ENCODE results near the gene WDR4. TPM values are rescaled to one million over a fixed set of nuclear protein-coding genes. Genes with fewer than 3 reads are reported as not detected.
"Not testable (repeated sequence)": the region's sequence is repeated elsewhere in the genome, so short reads cannot be mapped to it uniquely, and the experiment has no call there.

Gene WDR4
- polyA plus RNA-seq, 1 of the 3 experiments (the other 2 are of a cell fraction), result 26.5 TPM

DNA sequence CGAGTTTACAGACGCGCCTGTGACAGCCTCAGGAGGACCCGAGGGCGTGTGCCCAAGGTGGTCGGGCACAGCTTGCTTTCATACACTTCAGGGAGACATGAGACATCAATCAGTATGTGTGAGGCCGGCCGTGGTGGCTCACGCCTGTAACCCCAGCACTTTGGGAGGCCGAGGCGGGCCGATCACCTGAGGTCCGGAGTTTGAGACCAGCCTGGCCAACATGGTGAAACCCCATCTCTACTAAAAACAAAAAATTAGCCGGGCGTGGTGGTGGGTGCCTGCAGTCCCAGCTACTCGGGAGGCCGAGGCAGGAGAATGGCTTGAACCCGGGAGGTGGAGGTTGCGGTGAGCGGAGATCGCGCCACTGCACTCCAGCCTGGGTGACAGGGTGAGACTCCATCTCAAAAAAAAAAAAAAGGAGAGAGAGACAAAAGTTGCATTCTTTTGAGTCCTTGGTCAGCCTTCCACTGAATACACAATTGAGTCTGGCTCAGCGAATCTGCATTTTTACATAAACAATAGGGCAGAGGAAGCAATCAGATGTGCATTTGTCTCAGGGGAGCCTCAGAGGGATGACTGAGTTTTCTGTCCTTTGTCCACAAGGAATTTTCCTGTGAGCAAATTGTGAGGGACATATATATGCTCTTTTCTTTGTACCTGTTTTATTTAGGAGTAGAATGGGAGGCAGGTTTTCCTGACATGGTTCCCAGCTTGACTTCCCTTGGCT, 48.3 kb upstream of the WDR4 start:
- H3K4me1 ChIP-seq (ENCODE audit: control insufficient read depth in 1 of 2, insufficient read depth in 2 of 2, low read depth in 1 of 2, low read length in 1 of 2); CTCF ChIA-PET; H3F3A ChIP-seq (replicated peaks; ENCODE audit: insufficient read depth); H3K9ac ChIP-seq; DNase-seq; H3K9me3 ChIP-seq; H3K79me2 ChIP-seq (ENCODE audit: insufficient read depth); H3K4me3 ChIP-seq (ENCODE audit: low read depth in 2 of 2, low read length in 1 of 2); H3K27me3 ChIP-seq (ENCODE audit: insufficient read depth); POLR2A ChIA-PET; H3K27ac ChIP-seq (ENCODE audit: low read depth in 2 of 2, low read length in 1 of 2); H3K9me2 ChIP-seq; H3K4me2 ChIP-seq; H4K20me1 ChIP-seq (ENCODE audit: insufficient read depth); H3K36me3 ChIP-seq (replicated peaks in 1 of 2; ENCODE audit: control insufficient read depth in 1 of 2, insufficient read depth in 2 of 2, low read length in 1 of 2); H2AFZ ChIP-seq (ENCODE audit: low read depth): not testable (repeated sequence)
- 94% methylated on average over 23 of the region's 23 CpGs for WGBS (ENCODE audit: low lambda C conversion rate)

DNA sequence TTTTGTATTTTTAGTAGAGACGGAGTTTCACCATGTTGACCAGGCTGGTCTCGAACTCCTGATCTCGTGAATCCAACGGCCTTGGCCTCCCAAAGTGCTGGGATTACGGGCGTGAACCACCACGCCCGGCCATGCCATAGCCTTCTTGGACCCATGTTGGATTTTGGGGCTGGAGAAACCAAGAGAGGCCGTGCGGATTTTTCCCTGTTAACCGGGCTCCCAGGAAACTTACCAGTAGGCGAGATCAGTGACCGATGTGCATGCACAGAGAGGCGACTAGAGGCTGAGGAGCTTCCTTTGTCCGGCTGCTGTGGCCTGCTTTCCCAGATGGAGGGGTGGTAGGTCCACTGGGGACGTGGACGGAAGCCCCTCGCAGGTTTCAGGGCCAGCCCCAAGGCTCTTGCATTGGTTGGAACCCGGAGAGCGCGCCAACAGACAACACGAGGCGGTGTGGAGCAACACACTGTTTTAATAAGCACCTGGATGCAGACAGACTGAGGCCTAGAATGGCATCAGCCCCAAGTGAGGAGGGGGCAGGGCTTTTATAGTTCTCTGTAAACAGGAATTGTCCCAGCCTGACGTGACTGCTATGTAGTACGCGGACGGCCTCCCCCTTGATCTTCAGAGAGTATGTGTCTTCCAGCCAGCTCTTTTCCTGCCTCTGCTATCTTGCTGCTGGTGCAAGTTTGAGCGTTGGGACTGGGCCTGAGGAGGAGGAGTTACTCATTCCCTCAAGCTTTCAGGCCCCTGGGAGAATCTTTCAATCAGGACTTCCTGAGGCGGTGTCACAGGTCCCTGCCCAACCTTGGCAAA, 46.0 kb upstream of the WDR4 start, which contains the start of gene ERVH48-1:
TSS of gene ERVH48-1 (minus strand) at position 517 of the 813 bp plus-strand sequence. CDS start 6,624 bp downstream, outside the sequence.
- H3K4me2 ChIP-seq, result no peak within 1 kb of the TSS
- H4K20me1 ChIP-seq (ENCODE audit: insufficient read depth), result no peaks in the 10 kb centered on the region
- H3K4me1 ChIP-seq (ENCODE audit: control insufficient read depth in 1 of 2, insufficient read depth in 2 of 2, low read depth in 1 of 2, low read length in 1 of 2), result no peaks in the 10 kb centered on the region; a peak in 2 of 4 replicates
- no peak within 1 kb of the TSS for H3K9ac ChIP-seq
- H2AFZ ChIP-seq (ENCODE audit: low read depth), result peak within 1 kb of the TSS; percentile 85; the same call in 1 of the 2 replicates
- no peaks in the 10 kb centered on the region for H3K36me3 ChIP-seq (replicated peaks in 1 of 2; ENCODE audit: control insufficient read depth in 1 of 2, insufficient read depth in 2 of 2, low read length in 1 of 2)
- no peaks in the 10 kb centered on the region for H3F3A ChIP-seq (replicated peaks; ENCODE audit: insufficient read depth)
- WGBS (ENCODE audit: low lambda C conversion rate), result 92% methylated on average over 28 of the region's 29 CpGs
- no peaks in the 10 kb centered on the region for H3K27me3 ChIP-seq (ENCODE audit: insufficient read depth)
- no peak within 1 kb of the TSS for H3K27ac ChIP-seq (ENCODE audit: low read depth in 2 of 2, low read length in 1 of 2)
- ChIA-PET POLR2A (no interaction called here), CTCF (no interaction called here)
- H3K9me2 ChIP-seq, result no peaks in the 10 kb centered on the region
- H3K9me3 ChIP-seq, result no peaks in the 10 kb centered on the region
- DNase-seq, result no peak
- H3K79me2 ChIP-seq (ENCODE audit: insufficient read depth), result no peaks in the 10 kb centered on the region
- TF ChIP-seq NFIC (IDR thresholded peaks at IDR 0.05; ENCODE audit: borderline replicate concordance) (no peak), YY1 (IDR thresholded peaks at IDR 0.05; ENCODE audit: low read depth) (no peak), MEF2A (IDR thresholded peaks at IDR 0.05; ENCODE audit: borderline replicate concordance, low read depth) (no peak), MXI1 (IDR thresholded peaks at IDR 0.05; ENCODE audit: low read depth, low read length) (no peak), JUND (IDR thresholded peaks at IDR 0.05) (no peak), GABPA (IDR thresholded peaks at IDR 0.05; ENCODE audit: low read depth) (no peak), FOSL2 (IDR thresholded peaks at IDR 0.05; ENCODE audit: borderline replicate concordance, low read depth) (no peak)
- TF ChIP-seq, protein P1, sequence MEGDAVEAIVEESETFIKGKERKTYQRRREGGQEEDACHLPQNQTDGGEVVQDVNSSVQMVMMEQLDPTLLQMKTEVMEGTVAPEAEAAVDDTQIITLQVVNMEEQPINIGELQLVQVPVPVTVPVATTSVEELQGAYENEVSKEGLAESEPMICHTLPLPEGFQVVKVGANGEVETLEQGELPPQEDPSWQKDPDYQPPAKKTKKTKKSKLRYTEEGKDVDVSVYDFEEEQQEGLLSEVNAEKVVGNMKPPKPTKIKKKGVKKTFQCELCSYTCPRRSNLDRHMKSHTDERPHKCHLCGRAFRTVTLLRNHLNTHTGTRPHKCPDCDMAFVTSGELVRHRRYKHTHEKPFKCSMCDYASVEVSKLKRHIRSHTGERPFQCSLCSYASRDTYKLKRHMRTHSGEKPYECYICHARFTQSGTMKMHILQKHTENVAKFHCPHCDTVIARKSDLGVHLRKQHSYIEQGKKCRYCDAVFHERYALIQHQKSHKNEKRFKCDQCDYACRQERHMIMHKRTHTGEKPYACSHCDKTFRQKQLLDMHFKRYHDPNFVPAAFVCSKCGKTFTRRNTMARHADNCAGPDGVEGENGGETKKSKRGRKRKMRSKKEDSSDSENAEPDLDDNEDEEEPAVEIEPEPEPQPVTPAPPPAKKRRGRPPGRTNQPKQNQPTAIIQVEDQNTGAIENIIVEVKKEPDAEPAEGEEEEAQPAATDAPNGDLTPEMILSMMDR (IDR thresholded peaks at IDR 0.05), result no peak
- TF ChIP-seq, protein P2, sequence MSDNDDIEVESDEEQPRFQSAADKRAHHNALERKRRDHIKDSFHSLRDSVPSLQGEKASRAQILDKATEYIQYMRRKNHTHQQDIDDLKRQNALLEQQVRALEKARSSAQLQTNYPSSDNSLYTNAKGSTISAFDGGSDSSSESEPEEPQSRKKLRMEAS (IDR thresholded peaks at IDR 0.05; ENCODE audit: low read depth), result no peak
- TF ChIP-seq, protein P3, sequence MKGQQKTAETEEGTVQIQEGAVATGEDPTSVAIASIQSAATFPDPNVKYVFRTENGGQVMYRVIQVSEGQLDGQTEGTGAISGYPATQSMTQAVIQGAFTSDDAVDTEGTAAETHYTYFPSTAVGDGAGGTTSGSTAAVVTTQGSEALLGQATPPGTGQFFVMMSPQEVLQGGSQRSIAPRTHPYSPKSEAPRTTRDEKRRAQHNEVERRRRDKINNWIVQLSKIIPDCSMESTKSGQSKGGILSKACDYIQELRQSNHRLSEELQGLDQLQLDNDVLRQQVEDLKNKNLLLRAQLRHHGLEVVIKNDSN (IDR thresholded peaks at IDR 0.05; ENCODE audit: borderline replicate concordance, low read depth), result no peak
- no peak within 1 kb of the TSS for H3K4me3 ChIP-seq (ENCODE audit: low read depth in 2 of 2, low read length in 1 of 2)
